ENCODE data around the gene SH3GLB2.

The SH3GLB2 gene

DNA sequence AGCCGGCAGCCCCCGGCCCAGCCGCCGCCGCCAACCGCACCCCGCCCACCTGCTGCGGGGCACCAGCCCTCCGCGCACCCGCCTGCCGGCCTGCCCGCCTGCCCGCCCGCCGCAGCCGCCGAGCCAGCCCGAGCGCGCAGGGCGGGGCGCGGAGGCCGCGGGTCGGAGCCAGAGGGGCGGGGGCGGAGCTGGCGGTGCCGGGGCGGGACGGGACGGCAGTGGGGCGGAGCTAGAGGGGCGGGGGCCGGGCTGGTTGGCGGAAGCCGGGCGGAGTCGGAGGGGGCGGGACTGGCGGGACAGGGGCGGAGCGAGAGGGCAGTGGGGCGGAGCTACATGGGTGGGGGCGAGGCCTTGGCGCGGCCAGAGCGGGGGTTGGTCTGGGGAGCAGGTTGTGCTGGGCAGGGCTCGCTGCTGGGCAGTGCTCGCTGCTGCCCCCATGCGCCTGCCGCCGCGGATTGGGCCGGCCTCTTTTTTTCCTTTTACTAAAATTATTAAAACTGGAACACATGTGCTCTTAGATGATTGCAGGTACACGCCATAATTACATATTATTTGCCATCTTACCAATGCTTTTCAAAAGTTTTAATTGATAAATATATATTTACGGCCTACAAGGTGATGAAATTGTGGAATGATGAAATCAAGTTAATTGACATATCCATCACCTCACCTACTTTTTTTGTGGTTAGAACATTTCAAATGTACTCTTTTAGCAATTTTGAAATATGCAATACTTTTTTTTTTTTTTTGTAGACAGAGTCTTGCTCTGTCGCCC is at the start of gene SH3GLB2:
Gene SH3GLB2, minus strand, starts transcription at position 140 of the 775 bp plus-strand sequence. CDS start 177 bp downstream, outside the sequence.
- peak; percentile 88 for DNase-seq

DNA sequence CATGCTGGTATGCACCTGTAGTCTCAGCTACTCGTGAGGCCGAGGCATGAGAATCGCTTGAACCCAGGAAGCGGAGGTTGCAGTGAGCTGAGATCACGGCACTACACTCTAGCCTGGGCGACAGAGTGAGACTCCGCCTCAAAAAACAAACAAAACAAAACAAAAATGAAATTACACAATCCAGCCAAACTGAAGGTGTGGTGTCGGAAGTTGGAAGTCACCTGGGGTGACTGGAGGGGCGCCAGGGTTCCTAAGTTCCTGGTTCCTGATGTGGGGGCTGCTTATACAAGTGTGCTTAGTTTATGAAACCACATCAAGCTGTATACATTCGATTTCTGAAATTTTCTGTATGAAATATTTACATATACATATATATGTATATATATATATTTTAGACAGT is 49.1 kb upstream of the SH3GLB2 start:
- no peak for DNase-seq

DNA sequence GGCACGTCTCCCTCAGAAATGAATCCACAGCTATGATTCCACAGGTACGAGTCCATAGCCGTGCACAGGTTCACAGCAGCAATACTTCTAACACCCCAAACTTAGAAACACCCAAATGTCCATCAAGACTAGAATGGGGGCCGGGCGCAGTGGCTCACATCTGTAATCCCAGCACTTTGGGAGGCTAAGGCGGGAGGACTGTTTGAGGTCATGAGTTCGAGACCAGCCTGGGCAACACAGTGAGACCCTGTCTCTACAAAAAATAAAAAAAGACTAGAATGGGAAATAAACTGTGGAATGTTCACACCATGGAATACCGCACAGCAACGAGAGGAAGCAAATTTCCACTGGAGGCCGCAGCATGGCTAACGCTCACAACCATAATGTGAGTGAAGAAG is 48.5 kb upstream of the SH3GLB2 start:
- DNase-seq: no peak

DNA sequence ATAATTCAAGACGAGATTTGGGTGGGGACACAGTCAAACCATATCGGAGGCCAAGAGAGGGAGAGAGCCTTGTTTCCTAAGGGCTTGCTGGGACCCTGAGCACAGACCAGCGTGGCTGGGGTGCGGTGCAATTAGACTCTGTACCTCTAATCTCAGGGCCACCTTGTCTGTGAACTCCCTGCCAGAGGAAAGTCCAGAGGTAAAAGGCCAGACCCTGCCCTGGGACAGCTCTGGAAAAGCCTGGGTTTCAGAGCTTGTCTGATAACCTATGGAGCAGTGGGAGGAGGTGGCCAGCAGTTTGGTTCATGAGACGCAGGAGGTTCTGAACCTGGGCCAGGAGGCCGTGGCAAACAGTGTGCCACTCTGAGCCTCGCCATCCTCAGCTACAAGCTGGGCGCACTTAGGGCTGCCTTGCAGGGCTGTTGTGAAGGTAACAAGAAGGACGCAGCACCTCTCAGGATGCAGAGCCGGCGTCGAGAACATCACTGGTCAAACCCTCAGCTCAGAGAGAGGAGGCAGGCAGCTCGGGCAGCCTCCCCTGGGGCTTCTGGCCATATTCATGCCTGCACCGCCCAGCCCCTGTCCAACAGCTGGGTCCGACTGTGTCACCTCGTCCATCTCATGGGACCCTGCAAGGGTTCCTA is 48.0 kb upstream of the SH3GLB2 start:
- DNase-seq: no peak

DNA sequence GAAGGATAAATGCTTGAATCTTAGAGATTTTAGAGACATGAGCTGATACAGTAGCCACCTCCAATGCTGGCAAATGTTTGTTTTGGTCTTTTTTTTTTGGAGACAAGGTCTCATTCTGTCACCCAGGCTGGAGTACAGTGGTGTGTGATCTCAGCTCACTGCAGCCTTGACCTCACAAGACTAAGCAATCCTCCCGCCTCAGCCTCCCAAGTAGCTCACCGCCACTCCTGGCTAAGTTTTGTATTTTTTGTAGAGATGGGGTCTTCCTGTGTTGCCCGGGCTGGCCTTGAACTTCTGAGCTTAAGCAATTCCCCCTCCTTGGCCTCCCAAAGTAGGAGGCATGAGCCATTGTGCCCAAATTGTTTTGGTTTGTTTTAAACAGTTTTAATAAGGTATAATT is 46.0 kb upstream of the SH3GLB2 start:
- no peak for DNase-seq

DNA sequence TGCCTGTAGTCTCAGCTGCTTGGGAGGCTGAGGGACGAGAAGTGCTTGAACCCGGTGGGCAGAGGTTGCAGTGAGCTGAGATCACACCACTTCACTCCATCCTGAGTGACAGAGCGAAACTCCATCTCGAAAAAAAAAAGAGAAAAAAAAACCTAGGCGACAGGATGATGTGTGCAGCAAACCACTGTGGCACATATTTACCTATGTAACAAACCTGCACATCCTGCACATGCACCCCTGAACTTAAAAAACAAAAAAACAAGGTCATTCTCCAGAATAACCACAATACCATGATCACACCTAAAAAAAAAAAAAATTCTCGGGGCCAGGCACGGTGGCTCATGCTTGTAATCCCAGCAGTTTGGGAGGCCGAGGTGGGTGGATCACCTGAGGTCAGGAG is 45.3 kb upstream of the SH3GLB2 start:
- DNase-seq: no peak

DNA sequence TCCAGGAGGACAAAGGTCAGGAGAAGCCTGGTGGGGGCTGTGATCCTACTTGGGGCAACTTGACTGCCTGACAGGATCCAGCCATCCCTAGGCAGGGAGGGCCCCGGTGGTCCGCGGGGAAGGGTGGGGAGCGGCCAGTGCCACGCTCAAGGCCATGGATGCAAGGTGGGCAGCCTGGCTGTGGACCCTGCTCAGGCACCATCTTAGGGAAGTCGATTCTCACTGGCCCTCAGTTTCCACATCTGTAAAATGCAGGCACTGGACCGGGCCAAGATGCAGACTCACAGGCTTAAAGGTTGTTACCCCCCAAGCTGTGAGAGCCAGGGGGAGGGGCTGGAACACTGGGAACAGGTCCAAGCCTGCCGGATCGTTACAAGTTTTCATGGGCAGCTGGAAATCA is 44.0 kb upstream of the SH3GLB2 start:
- DNase-seq: no peak

DNA sequence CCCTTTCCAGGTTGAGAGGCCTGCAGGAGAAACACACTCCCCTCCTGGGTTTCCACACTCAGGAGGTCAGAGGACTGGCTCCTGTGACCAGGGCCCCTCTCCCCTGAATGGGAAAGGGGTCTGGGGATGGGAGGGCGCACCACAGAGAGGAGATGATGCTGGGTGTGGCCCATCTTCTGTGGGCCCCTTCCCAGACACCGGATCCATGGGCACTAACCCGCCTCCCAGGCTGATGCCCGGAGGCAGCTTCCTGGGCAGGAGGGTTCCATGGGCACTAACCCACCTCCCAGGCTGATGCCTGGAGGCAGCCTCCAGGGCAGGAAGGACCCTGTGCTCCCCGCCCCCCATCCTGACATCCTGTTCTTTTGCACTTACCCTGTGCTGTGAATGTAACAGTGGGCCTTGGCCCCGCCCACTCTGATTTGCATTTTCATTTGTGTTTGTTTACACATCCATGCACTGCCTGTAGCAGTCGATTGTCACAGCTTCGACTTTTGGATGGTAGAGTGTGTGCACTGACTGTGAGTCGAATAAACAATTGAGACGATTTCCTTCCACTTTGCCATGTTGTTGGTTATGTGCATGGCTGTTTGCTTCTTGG is 43.5 kb upstream of the SH3GLB2 start:
- no peak for DNase-seq

DNA sequence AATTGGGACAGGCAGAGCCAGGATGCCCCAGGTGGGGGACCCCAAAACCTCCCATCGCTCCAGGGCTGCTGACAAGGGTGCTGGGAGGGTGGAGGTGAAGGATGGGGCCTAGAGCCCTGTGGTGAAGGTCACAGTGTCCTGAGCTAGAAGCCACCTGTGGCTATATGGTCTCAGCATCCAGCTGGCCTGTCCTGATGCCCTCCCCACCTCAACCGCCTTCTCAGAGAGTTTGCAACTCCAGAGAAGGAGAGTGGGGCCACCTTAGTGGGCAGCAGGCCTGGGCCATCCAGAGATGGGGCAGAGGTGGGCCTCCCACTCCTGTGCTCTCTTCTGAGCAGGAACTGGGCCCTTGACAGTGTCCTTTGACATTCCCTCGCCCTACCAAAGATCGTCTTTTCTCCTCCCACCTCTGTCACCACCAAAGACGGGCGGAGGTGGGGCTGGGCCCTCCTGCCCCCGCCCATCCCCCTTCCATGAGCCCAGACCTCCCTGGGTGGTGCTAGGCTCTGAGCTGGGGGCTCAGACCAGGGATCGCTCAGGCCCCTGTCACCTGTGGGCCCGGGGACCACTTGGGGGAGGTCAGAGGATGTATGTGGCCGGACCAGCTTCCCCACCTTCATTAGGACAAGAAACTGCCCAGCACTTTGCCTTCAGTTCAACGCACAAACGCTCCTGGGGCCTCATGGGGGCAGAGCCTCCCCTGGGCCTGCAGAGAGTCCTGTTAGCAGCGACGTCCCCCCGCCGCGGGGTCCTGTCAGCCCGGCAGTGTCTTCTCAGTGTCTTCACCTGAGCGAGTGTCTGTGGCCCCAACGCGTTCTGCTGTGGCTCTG is 42.8 kb upstream of the SH3GLB2 start:
- no peak for DNase-seq

DNA sequence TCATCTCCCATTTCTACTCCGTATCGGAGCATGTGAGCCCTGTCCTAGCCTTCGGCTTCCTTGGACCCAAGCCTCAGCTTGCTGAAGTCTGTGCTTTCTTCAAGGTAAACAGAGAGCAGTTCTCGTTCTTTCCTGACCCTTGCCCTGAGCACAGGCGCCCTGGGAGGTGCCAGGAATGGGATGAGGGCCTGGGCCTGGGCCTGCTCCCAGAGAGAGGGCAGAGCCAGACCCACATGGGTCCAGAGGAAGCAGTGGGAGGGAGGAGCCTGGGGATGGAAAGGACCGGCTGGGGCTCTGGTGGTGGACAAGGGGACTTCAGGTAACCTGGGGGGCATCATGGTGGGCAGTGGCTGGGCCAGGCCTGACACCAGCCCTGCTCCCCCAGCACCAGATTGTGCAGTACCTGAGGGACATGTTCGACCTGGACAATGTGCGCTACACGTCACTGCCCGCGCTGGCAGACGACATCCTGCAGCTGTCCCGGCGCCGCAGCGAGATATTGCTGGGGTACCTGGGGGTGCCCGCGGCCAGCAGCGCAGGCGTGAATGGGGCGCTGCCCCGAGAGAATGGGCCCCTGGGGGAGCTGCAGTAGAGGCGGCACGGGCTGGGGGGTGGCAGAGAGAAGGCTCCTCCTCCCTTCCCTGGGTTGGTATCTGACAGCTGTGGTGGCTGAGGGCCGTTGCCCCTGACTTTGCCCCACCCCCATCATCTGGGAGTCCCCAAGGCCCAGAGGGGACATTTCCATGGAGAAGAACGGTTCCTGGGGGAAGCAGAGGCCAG is 41.9 kb upstream of the SH3GLB2 start:
- no peak for DNase-seq

DNA sequence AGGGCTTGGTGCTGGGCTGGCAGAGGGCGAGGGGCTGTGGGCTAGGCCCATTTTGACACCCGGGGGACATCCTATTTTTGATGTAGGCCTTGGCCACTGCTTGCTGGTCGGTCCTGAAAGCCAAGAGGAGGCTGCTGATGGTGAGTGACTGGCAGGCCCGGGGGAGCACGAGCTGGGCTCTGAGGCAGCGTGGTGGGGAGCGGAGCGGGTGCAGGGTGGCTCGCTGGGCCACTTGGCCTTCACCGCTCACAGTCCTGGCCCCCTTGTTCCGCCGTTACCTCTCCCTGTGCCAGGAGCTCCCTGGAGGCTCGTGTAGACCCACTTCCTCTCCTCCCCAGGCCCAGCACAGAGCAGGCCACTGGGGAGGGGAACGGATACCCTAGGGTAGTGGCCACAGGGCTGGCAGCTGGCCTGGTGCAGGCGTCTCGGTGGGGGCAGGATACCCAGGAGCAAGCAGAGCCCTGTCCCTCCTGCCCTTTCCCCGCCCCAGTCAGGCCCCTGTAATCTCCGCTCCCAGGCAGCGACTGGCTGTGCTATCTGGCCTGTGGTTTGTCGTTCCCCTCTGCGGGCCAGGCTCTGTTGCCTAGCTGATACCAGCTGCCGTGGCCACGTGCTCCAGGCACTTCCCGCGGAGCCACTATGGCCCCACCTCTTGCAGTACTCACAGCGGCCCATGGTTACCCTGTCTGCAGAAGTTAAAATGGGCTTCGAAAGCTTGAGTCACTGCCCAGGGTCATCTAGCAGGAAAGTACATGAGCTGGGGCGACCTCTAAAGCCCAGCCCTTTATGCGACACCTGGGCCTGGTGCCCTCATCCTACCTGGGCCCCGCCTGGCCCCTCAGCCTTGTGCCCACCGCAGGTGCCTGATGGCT is 41.1 kb upstream of the SH3GLB2 start:
- DNase-seq: no peak

DNA sequence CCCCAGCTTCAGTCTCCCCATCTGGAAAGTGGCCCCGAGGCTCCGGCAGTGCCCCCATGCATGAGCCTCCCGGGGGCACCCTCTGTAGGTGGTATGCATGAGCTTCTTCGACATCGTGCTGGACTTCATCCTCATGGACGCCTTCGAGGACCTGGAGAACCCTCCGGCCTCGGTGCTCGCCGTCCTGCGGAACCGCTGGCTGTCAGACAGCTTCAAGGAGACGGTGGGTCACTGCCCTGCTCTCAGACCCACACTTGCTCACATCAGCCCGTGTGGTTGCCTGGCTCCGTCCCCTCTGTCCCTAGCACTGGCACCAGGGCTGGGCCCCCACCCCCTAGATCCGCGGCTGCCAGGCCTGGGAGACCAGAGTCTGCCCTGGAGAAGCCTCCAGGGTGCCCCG is 40.0 kb upstream of the SH3GLB2 start:
- DNase-seq: no peak

DNA sequence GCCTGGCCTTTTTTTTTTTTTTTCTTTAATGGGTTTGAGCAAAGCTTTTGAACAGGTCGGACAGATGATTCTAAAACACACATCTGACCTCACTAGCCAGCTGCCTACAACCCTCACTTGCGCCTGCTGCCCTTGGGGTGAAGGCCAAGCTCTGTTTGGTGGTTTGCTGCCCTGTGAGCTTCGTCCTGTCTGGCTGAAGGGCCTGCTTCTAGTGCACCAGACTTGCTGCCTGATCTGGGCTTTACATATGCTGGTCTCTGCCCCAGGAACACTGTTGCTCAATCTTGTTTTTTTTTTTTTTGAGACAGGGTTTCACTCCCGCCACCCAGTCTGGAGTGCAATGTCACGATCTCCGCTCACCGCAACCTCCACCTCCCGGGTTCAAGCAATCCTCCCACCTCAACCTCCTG is 36.4 kb upstream of the SH3GLB2 start:
- no peak for DNase-seq

DNA sequence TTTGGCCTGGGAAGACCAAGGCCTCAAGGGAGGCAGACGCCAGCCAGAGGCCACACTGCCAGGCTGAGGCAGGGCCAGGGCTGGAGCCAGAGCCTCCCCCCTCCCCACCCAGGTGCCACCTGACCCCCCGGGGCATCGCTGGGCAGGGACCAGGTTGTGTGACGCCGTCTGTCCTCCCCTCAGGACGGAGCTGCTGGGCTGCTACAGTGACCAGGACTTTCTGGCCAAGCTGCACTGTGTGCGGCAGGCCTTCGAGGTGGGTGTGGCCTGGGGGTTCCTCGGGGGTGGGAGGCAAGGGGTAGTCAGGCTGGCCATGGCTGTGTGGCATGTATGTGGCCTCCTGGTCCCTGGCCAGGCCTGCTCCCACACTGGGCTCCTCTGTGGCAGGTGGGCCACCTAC is 34.9 kb upstream of the SH3GLB2 start:
- DNase-seq: no peak

DNA sequence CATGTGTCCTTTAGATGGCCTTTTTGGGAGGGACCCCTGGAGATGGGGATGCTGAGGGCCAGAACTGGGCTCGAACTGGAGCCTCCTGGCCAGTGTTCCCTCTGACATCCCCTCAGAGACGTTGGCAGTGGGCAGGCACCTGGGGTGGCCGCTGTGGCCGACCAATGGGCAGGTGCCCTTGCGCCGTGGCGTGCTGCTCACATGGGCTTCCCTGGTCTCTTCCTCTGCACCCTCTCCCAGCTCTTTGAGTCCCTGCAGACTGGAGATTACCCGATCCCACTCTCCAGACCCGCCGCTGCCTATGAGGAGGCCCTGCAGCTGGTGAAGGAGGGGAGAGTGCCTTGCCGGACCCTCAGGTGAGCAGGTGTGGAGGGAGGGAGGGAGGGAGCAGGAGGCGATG is 32.9 kb upstream of the SH3GLB2 start:
- DNase-seq: no peak

DNA sequence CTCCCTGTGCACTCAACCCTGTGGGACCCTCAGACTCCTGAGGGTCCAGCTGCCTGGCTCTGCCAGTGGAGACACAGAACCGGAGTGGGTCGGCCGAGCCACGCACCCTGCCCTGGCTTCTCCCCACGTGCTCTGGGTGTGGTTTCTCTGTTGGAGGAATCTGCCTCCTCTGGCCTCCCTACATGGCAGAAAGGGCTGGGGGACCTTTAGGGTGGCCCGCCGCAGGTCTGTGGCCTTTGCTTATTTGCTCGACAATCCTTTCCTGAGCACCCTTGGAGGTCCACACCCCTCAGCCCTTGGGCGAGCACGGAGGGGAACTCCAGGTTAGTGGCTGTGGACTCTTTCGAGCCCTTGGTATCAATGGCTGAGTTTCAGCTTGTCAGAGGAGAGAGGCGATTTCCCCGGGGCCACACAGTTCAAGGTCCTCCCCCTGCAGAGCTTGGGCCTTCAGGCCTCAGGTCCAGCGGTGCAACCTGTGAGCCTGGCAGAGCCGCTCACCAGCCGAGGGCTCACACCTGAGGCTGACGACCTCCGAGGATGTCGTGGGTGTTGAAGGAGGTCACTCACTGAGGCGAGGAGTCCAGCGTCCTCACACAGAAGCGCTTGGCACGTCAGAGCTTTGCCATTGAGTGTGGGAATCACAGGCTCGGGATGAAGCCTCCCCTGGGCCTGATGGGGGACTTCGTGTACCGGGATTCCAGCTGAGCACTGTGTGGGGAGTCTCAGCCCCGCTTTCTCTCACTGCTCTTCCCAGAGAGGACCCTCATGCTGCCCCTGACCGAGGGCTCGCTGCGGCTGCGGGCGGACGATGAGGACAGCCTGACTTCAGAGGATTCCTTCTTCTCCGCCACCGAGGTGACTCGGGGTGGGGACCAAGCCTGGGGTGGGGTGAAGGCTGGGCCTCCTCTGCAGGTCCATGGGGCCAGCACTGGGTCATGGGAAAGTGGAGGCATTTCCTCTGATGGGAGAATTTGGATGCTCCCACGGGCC is 32.0 kb upstream of the SH3GLB2 start:
- no peak for DNase-seq

DNA sequence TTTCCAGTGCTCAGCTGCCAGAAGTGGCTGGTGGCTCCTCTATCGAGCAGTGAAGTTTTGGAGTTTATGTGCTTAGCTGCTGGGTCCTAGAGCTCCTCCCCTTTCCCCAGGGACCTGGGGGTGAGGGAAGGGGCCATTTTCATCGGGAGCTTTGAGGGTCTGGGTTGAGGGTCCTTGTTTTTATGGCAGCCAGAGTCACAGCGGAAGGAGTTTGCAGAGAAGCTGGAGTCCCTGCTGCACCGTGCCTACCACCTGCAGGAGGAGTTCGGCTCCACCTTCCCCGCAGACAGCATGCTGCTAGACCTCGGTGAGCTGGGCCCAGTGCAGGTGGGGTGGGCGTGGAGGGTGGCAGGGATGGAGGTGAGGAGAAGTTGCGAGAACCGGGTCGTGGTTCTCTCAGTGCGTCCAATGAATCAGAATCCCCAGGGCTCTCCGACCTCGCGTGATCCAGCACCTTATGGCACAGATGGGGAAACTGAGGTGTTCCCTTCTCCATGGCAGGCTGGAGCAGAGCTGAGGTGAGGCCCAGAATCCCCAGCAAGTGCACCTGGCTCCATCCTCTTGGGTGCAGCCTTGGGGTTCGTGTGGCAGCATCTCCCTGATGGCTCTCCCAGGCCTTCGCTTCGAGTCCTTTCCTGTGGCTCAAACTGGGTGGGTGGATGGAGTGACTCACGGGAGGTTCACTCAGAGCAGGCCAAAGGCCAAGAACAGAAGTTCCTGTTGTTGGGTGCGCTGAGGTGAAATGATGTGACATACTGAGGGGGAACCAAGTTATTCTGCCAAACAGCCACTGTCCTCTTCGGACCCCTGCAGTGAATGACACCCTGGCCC is 31.0 kb upstream of the SH3GLB2 start:
- no peak for DNase-seq

DNA sequence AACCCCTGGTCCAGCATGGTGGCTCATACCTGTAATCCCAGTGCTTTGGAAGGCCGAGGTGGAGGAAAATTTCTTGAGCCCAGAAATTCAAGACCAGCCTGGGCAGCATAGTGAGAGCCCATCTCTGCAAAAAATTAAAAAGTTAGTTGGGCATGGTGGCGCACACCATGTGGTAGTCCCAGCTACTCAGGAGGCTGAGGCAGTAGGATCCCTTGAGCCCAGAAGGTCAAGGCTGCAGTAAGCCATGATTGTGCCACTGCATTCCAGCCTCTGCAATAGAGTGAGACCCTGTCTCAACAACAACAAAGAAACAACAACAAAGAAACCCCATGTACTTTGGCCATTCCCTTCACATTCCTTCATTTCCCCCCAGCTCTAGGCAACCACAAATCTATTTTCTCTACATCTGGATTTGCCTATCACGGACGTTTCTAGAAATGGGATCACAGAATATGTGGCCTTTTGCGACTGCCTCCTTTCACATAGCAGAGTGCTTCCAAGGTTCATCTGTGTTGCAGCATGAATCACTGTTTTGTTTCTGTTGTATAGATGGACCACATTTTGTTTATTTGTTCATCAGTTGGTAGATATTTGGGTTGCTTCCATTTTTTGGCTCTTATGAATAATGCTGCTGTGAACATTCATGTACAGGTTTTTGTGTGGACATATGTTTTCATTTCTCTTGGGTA is 26.2 kb upstream of the SH3GLB2 start:
- no peak for DNase-seq

DNA sequence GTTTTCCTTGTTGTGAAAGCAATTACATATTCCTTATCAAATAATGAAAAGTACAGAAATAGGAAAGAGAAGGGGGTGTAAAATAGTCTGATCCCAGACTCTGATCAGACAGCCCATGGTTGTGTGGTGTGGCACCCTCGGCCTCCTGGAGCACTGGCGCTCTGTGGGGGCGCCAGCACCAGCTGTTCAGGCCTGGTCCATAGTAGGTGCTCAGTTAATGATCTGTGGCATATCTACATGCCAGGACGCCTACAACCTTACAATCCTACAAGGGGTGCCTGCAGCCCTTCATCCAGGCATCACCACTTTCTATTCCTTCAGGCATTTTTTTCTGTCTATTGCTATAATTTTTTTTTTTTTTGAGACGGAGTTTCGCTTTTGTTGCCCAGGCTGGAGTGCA is 24.9 kb upstream of the SH3GLB2 start:
- no peak for DNase-seq
